WERI-Rb-1 (cell line): Measurements from ENCODE around the gene MYRF.

ENCODE experiments used
- DNase-seq: peaks from one replicate; pipeline ENCODE4 v3.0.0-alpha.2; 2020
- H3K27ac ChIP-seq: fragments of 250-450 bp; sonication (Bioruptor Pico); 2 replicates; pipeline ENCODE4 v1.5.1; 2020; ENCODE audit warnings: mild to moderate bottlenecking, moderate library complexity
- H3K27me3 ChIP-seq: fragments of 250-450 bp; sonication (Bioruptor Pico); 2 replicates; pipeline ENCODE4 v1.5.1; 2021; ENCODE audit warnings: mild to moderate bottlenecking, low read depth, moderate library complexity; ENCODE audit not compliant: insufficient read depth, severe bottlenecking
- H3K36me3 ChIP-seq: fragments of 250-450 bp; sonication (Bioruptor Pico); 2 replicates; pipeline ENCODE4 v1.5.1; 2020; ENCODE audit warnings: mild to moderate bottlenecking, moderate library complexity
- H3K4me3 ChIP-seq: 2 replicates; pipeline ENCODE4 v1.5.1; 2011; ENCODE audit warnings: low read depth, mild to moderate bottlenecking, control low read depth, low read length
- H3K9me3 ChIP-seq: fragments of 250-450 bp; sonication (Bioruptor Pico); 2 replicates; pipeline ENCODE4 v1.5.1; 2021; ENCODE audit warnings: mild to moderate bottlenecking, moderate library complexity; ENCODE audit not compliant: severe bottlenecking
- TF ChIP-seq, protein P1 (sequence below): IDR thresholded peaks from 2 replicates; pipeline ENCODE4 v1.5.1; 2011; ENCODE audit warnings: low read depth, mild to moderate bottlenecking, control low read depth, inconsistent platforms, low read length

MYRF gene

DNA sequence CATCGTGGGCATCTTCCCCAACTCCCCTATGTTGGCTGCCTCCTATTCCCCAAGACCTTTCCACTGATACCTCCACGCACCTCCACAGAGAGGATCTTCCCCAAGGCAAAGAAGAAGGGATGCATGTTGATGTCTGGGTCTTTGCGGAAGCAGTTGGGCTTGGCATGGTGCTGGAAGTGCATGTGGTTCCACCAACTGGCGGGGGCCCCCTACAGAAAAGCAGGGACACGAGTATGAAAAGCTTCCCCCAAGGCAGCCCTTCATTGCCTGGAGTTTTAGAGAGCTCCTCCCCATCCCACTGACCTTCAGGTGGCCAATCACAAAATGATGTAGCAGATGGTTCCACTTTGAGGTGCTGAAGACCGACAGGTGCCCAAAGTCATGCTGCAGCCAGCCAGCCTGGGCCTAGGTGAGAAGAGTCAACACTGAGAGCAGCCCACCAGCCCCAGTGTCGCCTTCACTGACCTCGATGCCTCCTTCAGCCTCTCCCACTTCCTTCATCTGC, 58.3 kb downstream of the MYRF start:
- Histone ChIP-seq H3K27me3 (no peaks in the 10 kb centered on the region), H3K4me3 (no peak overlapping the region), H3K9me3 (no peaks in the 10 kb centered on the region), H3K36me3 (peaks cover 92% of the 10 kb centered on the region), H3K27ac (no peak overlapping the region)
- TF ChIP-seq, protein P1, sequence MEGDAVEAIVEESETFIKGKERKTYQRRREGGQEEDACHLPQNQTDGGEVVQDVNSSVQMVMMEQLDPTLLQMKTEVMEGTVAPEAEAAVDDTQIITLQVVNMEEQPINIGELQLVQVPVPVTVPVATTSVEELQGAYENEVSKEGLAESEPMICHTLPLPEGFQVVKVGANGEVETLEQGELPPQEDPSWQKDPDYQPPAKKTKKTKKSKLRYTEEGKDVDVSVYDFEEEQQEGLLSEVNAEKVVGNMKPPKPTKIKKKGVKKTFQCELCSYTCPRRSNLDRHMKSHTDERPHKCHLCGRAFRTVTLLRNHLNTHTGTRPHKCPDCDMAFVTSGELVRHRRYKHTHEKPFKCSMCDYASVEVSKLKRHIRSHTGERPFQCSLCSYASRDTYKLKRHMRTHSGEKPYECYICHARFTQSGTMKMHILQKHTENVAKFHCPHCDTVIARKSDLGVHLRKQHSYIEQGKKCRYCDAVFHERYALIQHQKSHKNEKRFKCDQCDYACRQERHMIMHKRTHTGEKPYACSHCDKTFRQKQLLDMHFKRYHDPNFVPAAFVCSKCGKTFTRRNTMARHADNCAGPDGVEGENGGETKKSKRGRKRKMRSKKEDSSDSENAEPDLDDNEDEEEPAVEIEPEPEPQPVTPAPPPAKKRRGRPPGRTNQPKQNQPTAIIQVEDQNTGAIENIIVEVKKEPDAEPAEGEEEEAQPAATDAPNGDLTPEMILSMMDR: no peak
- DNase-seq: no peak

DNA sequence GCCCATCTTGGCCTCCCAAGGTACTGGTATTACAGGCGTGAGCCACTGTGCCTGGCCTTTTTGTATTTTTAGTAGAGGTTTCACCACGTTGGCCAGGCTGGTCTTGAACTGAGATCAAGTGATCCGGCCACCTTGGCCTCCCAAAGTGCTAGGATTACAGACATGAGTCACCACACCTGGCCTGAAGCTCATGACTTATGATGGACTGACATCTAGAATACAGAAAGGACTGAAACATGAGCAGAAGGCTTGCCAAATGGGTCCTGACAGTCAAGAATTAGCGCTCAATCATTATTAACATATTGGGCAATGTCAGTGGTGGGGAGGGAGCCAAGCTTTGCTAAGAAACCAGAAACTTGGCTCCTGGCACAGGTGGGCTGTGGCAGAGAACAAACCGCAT, 59.4 kb downstream of the MYRF start:
- DNase-seq: no peak
- H3K4me3 ChIP-seq: no peak overlapping the region
- H3K9me3 ChIP-seq: no peaks in the 10 kb centered on the region
- no peaks in the 10 kb centered on the region for H3K27me3 ChIP-seq
- peaks cover 90% of the 10 kb centered on the region for H3K36me3 ChIP-seq
- TF ChIP-seq, protein P1: no peak
- no peak overlapping the region for H3K27ac ChIP-seq

DNA sequence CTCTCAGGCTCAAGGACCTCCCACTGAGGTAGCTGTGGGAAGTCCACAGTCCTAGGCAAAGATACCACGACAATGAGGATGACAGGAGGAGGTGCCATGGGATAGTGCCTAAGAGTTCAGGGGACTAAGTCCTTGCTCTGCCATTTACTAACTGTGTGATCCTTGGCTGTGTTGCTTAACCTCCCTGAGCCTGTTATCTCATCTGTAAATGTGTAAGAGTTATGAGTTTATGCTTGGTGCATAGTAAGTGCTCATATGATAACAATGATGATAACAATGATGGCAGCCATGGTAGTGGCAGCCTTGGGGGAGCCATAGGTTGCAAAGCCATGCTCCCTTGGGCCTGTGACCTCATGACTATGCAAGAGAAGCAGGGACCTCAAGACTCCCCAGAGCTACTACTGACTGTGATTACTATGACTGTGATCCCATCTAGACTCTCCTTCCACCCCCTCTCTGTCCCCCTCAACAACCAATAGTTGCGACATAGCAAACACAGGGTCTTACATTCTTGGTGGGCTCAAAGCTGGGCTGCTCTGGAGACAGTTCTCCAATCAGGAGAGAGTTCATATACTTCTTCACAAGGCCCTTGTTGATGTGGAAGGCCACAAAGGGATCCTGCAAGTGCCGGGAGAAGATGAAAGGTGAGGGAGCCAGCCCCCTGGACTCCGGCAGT, 60.4 kb downstream of the MYRF start:
- no peak overlapping the region for H3K27ac ChIP-seq
- H3K27me3 ChIP-seq: no peaks in the 10 kb centered on the region
- no peaks in the 10 kb centered on the region for H3K9me3 ChIP-seq
- H3K4me3 ChIP-seq: no peak overlapping the region
- peaks cover 80% of the 10 kb centered on the region for H3K36me3 ChIP-seq
- no peak for DNase-seq
- TF ChIP-seq, protein P1: no peak

DNA sequence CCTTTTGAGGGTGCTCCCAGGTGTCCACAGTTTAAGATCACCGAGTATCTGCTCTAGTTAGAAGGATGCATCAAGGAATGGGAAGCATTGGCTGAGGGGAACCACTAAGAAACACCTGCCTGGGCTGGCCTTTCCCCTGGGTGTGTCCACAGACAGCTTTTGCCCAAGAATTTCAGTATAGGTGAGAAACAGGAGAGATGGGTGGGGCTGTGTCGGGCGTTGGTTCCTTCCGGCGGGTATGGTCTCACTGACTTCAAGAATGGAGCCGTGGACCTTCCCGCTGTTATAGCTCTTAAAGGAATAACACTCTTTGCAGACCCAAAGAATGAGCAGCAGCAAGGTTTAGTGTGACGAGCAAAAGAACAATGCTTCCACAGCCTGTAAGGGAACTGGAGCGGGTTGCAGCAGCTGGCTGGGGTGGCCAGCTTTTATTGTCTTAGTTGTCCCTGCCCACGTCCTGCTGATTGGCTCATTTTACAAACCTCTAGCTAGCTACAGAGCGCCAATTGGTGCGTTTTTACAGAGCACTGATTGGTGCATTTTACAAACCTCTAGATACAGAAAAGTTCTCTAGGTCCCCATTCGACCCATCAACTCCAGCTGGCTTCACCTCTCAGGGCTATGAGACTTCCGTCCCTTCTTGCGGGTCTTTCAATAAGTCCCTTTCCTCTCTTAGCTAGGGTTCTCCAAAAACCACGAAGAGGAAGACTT, 62.0 kb downstream of the MYRF start:
- Histone ChIP-seq H3K9me3 (no peaks in the 10 kb centered on the region), H3K4me3 (peak overlapping the region; percentile 92), H3K36me3 (peaks cover 65% of the 10 kb centered on the region), H3K27me3 (no peaks in the 10 kb centered on the region), H3K27ac (peak overlapping the region; percentile 98)
- no peak for DNase-seq
- TF ChIP-seq, protein P1: no peak

DNA sequence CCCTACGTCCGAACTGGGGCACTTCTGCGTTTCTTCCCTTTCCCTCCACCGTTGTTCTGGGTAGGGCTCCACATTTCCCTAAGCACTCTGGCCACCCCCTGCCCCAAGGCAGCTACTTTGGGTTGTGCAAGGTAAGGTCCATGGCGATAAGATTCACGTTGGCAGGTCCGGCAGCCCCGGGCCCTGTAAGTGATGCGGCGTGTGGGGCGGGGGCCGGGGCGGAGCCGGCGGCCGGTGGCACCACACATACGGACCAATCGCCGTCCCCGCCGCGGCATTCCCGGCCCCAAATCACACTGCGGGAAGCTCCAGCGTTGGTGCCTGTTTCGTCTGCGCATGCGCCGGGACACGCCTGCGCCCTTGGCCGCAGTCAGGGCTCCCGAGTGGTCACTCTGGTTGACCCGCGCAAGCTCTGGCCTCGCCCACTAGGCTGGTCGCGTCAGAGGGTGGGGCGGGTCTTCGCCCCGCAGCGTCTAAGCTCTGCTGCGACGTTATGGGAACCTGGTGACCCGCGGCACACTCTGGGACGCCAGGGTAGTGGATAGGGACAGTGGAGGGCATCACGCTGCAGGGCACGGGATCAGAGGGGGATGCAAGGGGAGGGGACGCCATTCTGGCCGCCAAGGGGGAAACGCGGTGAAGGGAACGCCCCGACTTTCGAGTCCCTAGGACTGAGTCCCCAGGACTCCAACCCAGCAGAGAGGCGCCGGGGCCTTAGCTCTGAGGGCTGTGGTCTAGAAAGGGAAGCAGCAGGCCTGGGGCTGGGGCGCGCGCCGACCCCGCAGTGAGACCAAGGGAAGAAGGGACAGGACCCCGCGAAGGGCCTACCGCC, 62.7 kb downstream of the MYRF start:
- DNase-seq: peak; percentile 98
- peak overlapping the region; percentile 92 for H3K4me3 ChIP-seq
- no peaks in the 10 kb centered on the region for H3K9me3 ChIP-seq
- peak overlapping the region; percentile 98 for H3K27ac ChIP-seq
- H3K36me3 ChIP-seq: peaks cover 57% of the 10 kb centered on the region
- H3K27me3 ChIP-seq: no peaks in the 10 kb centered on the region
- TF ChIP-seq, protein P1: no peak
